PFSK-1 (cell line): ENCODE measurements around the gene PML.

Source experiments
- FOXP2 ChIP-seq: optimal IDR thresholded peaks from 2 replicates; pipeline ENCODE3; 2011; ENCODE audit warnings: borderline replicate concordance, control low read depth, inconsistent platforms; ENCODE audit not compliant: insufficient read depth; ENCODE audit errors: extremely low read length, extremely low read depth
- POLR2AphosphoS5 ChIP-seq: IDR thresholded peaks from 2 replicates; pipeline ENCODE4 v1.6.1; 2012; ENCODE audit warnings: low read depth, mild to moderate bottlenecking, control low read depth, low read length, moderate library complexity
- SIN3A ChIP-seq: IDR thresholded peaks from 2 replicates; pipeline ENCODE4 v1.6.1; 2012; ENCODE audit warnings: mild to moderate bottlenecking, low read length, moderate library complexity, borderline replicate concordance; ENCODE audit not compliant: insufficient read depth
- TAF1 ChIP-seq: IDR thresholded peaks from 2 replicates; pipeline ENCODE4 v1.6.1; 2012; ENCODE audit warnings: low read length, control low read depth, borderline replicate concordance; ENCODE audit not compliant: insufficient read depth
- TF ChIP-seq, protein P1 (sequence below), 2 experiments: IDR thresholded peaks; 2 replicates each; pipeline versions ENCODE4 v1.6.1 to v1.8.0; 2011 to 2012; ENCODE audit warnings: low read depth in 2 of 2, low read length in 2 of 2, control low read depth in 1 of 2, inconsistent platforms in 1 of 2, mild to moderate bottlenecking in 1 of 2, moderate library complexity in 1 of 2; ENCODE audit not compliant: insufficient read depth in 1 of 2

The PML gene

GRCh38 chr15:74036271-74037170 lies 42.0 kb downstream of the PML start:
- no peak for TF ChIP-seq SIN3A
- no peak for TF ChIP-seq FOXP2
- no peak for TF ChIP-seq POLR2AphosphoS5
- TF ChIP-seq TAF1, result no peak
- TF ChIP-seq, protein P1, sequence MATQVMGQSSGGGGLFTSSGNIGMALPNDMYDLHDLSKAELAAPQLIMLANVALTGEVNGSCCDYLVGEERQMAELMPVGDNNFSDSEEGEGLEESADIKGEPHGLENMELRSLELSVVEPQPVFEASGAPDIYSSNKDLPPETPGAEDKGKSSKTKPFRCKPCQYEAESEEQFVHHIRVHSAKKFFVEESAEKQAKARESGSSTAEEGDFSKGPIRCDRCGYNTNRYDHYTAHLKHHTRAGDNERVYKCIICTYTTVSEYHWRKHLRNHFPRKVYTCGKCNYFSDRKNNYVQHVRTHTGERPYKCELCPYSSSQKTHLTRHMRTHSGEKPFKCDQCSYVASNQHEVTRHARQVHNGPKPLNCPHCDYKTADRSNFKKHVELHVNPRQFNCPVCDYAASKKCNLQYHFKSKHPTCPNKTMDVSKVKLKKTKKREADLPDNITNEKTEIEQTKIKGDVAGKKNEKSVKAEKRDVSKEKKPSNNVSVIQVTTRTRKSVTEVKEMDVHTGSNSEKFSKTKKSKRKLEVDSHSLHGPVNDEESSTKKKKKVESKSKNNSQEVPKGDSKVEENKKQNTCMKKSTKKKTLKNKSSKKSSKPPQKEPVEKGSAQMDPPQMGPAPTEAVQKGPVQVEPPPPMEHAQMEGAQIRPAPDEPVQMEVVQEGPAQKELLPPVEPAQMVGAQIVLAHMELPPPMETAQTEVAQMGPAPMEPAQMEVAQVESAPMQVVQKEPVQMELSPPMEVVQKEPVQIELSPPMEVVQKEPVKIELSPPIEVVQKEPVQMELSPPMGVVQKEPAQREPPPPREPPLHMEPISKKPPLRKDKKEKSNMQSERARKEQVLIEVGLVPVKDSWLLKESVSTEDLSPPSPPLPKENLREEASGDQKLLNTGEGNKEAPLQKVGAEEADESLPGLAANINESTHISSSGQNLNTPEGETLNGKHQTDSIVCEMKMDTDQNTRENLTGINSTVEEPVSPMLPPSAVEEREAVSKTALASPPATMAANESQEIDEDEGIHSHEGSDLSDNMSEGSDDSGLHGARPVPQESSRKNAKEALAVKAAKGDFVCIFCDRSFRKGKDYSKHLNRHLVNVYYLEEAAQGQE (IDR thresholded peaks at IDR 0.05; ENCODE audit: insufficient read depth in 1 of 2, low read depth in 2 of 2, low read length in 2 of 2), result no peak

GRCh38 chr15:74037171-74038117 lies 42.9 kb downstream of the PML start:
- TF ChIP-seq, protein P1 (IDR thresholded peaks at IDR 0.05; ENCODE audit: insufficient read depth in 1 of 2, low read depth in 2 of 2, low read length in 2 of 2), result no peak
- no peak for TF ChIP-seq SIN3A
- no peak for TF ChIP-seq FOXP2

DNA sequence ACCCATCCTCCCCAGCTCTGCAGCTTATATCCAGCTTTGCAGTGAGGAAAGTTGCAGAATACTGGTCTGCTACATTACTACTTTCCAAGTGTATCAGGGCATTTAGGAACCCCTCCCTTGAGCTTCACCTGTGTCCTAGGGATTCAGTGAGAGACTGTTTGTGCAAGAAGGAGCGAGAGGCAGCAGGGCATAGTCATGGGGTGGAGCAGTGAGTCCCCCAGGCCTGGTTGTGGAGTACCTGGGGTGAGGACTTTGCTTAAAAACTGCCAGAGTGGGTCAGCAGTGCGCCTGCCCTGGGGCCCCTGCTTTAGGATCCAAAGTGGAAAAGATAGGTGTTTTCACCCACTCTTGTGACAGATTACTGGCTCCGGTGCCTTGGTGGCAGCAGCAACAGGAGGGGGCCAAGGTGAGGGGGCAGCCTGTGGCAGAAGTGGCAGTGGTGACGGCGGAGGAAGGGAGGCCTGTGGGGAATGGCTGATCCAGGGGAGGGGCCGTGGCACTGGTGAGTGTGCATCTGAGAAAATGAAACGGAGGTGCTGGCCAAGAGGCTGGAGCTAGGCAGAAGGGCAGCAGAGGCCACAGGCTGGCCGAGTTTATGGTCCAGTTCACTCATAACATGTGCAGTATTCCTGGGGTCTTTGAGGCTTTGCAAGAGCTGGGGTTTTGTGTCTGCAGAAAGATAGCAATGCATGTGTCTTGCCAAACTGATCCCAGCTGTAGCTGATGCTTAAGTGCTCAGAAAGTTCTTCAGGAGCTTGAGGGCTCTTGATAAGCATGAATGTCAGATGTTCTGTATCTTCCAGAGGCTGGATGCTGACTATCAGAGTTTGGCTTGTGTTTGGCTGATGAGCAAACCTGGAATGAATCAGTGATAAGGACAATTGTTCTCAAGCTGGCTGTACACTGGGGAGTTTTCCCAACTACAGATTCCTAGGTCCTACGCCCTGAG lies 44.5 kb downstream of the PML start:
- TF ChIP-seq, protein P1 (IDR thresholded peaks at IDR 0.05; ENCODE audit: insufficient read depth in 1 of 2, low read depth in 2 of 2, low read length in 2 of 2), result no peak
- TF ChIP-seq FOXP2 (no peak), SIN3A (no peak), TAF1 (no peak), POLR2AphosphoS5 (no peak)

GRCh38 chr15:74039656-74040010 lies 45.1 kb downstream of the PML start:
- no peak for TF ChIP-seq POLR2AphosphoS5
- TF ChIP-seq FOXP2, result no peak
